Activated T-cell treated with anti-CD3 and anti-CD28 coated beads for 24 hours (primary cell): ENCODE measurements around the gene TEPSIN.

Experiments
- DNase-seq: peaks from one replicate; pipeline ENCODE4 v3.0.0-alpha.2; 2020; ENCODE audit warnings: low read depth

The TEPSIN gene

GRCh38 chr17:81250286-81251093 lies 11.6 kb upstream of the TEPSIN start:
- DNase-seq: no peak

DNA sequence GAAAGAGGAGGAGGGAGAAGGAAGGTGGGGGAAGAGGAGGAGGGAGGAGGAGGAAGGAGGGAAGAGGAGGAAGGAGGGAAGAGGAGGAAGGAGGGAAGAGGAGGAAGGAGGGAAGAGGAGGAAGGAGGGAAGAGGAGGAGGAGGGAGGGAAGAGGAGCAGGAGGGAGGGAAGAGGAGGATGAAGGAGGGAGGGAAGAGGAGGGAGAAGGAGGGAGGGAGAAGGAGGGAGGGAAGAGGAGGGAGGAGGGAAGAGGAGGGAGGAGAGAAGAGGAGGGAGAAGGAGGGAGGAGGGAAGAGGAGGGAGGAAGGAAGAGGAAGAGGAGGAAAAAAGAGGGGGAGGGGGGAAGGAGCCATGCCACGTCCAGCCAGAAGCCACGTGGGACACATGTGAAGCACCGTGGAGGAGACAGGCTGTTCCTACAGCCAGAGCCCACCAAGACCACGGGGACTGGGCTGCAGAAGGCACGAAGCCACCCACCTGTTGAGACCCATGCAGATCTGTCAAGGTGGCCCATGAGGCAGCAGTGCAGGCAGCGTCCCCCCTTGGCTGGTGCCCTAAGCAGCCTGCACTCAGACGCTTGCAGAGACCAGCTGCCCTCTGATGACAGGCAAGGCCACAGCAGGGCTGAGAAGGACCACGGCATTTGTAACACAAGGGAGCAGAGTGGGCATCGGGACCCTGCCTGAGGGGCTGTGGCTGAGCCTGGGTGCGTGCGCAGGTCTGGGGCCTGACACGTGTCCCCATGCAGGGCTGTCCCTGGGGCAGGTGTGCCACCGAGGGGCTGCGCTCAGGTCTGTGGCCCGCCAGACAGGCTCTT lies 10.6 kb upstream of the TEPSIN start:
- no peak for DNase-seq

GRCh38 chr17:81248649-81249048 lies 9.8 kb upstream of the TEPSIN start:
- DNase-seq: no peak

- DNase-seq: no peak
Measured at GRCh38 chr17:81247339-81247990, 8.6 kb upstream of the TEPSIN start.

DNA sequence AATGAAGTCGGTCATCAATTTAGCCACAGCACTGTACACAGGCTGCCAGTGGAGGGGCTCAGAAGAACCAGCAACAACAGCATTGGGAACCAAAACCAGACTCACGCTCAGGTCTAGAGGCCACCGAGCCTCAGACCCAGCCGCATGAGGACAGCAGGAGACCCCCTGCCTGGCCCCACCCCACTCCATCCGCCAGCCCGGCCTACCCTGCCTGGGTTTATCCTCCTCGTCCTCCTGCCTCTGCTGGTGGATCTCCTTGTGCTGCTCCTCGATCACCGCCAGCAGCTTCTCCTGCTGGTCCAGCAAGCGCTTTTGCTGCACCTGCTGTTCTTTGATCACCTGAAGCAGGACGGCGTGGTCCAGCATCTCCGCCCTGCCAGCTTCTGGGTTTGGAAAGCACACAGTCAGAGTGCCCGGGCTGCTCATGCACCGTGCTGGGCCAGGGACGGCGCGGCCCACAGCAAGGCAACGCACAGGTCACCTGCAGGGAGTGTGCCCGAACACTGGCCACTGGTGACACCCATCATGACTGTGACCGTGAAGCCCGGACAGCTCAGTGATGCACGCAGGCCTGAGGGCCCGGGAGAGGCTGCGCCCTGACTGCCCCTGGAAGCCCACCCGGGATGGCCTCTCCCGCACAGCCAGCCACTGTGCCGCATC lies 8.0 kb upstream of the TEPSIN start:
- DNase-seq: no peak

GRCh38 chr17:81246343-81246670 lies 7.5 kb upstream of the TEPSIN start:
- DNase-seq: no peak

GRCh38 chr17:81245665-81246342 lies 6.9 kb upstream of the TEPSIN start:
- no peak for DNase-seq

- DNase-seq: no peak
Measured at GRCh38 chr17:81245024-81245664, 6.3 kb upstream of the TEPSIN start.

GRCh38 chr17:81244358-81245023 lies 5.6 kb upstream of the TEPSIN start:
- no peak for DNase-seq

- DNase-seq: no peak
Measured at GRCh38 chr17:81243333-81243664, 4.4 kb upstream of the TEPSIN start.

DNA sequence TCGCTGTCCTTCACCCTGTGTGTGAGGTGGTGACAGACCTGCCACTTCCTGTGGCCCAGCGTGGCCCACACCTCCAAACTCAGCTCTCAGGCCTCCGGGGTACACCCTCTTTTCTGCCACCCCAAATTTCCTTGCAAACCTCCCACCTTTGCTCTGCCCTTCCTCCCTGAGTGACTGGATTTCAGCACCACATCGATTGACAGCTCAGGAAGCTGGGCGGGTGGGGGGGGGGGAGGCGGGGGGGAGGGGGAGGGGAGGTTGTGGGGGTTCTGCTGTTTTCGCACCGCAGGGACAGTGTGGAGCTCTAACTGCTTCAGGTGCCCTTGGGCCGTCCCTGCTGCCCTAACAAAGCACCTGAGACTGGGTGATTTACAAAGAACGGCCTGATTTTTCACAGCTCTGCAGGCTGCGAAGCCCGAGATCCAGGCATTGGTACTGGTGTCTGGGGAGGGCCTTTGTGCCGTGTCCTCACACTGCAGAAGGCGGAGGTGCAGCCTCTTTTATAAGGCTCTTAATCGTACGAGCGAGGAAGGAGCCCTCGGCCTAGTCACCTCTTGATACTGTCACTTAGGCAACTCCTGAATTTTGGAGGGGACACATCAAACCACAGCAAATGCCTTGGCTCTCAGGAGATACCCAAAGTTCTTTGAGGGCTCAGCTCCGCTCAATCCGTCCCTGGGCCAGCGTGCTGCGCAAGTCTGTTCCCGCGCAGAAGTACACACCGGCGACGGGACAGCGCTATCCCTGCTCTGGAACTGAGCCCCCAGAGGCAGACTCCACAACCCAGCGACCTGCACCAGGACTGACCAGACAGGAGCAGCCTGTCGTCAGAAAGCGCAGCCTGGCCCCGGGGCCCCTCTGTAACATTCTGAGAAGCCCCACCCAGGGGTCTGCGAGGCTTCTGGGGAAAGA lies 3.8 kb upstream of the TEPSIN start:
- DNase-seq: no peak

- peak; percentile 43 for DNase-seq
Measured at GRCh38 chr17:81241648-81242420, 3.0 kb upstream of the TEPSIN start.

- no peak for DNase-seq
Measured at GRCh38 chr17:81241203-81241602, 2.3 kb upstream of the TEPSIN start.

- no peak for DNase-seq
Measured at GRCh38 chr17:81240761-81241160, 1.9 kb upstream of the TEPSIN start.

DNA sequence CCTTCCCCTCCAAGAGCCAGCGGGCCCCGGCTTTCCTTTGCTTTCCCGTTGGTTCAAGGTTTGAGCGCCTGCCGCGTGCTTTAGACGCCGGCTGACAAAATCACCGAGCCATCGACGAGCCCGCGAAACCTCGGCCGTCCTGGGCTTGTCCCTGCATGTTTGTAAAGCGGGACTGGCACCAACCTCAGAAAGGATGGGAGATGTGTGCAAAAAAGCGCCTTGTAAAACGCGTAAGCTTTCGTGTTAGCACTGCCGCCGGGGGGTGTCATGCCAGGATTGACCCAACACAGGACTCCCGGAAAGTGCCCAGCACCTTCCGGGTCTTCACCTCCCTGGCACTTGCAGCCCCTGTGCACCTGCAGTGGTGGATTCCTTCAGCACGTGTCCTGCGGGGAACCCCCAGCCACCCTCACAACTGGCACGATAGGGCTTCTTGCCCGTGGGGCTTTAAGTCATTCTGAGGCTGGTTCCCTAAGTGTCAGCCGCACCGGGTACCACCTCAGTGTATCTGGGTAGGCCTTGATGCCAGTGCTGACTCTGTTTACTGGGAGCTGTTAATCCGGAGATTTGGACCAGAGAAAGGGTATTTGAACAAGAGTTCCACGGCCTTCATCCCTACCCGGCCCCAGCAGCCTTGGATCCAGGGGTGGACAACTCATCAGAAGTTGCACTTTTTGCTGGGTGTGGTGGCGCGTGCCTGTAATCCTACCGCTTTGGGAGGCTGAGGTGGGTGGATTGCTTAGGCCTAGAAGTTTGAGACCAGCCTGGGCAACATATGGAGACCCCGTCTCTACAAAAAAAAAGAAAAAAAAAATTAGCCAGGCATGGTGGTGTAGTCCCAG lies 1.1 kb upstream of the TEPSIN start:
- peak; percentile 31 for DNase-seq

DNA sequence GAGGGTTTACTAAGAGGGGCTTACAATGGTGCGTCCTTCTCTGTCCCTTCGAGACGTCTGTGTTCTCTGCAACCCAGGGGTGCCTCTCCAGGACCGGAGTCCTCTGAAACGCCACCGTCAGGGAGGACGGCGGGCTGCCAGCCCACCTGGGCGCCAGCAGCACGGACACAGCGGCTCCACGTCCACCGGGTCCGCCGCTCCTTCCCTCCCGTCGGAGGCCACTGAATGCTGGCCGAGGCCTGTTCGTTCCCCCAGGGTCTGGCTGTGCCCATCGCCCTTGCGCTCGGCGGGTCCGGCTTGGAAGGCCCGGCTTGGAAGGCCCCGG lies 403 bp downstream of the TEPSIN start:
- no peak for DNase-seq

GRCh38 chr17:81237591-81238489 lies 1.0 kb downstream of the TEPSIN start:
- DNase-seq: no peak
